ENCODE measurements around the gene FREM2. TPM values are rescaled to one million over a fixed set of nuclear protein-coding genes. Genes with fewer than 3 reads are reported as not detected.

The FREM2 gene
- 0.03 TPM for total RNA-seq
- long read RNA-seq: 0 reads

- intact Hi-C loops (cut with DNase I): loop anchor here (2.0 to 5.0 kb wide), 2 partner anchors 76 to 186 kb away; no protein-coding TSS in a partner anchor
- DNase-seq (ENCODE audit: missing footprints): no peak
- peak; percentile 56 for ATAC-seq
Measured at GRCh38 chr13:38686577-38687245, at the start of gene FREM2. FREM2 (plus strand) TSS chr13:38687077; CDS start chr13:38687345, 268 bp downstream.

- intact Hi-C loops (cut with DNase I): no loop called here
- no peak for ATAC-seq
- no peak for DNase-seq (ENCODE audit: missing footprints)
Measured at GRCh38 chr13:38637576-38637975, 49.3 kb upstream of the FREM2 start.

GRCh38 chr13:38641164-38641948 lies 45.5 kb upstream of the FREM2 start:
- intact Hi-C loops (cut with DNase I): no loop called here
- DNase-seq (ENCODE audit: missing footprints): no peak
- ATAC-seq: no peak

GRCh38 chr13:38647312-38647711 lies 39.6 kb upstream of the FREM2 start:
- ATAC-seq (no peak), DNase-seq (ENCODE audit: missing footprints) (no peak)
- intact Hi-C loops (cut with DNase I): no loop called here

GRCh38 chr13:38648912-38649311 lies 38.0 kb upstream of the FREM2 start:
- no peak for DNase-seq (ENCODE audit: missing footprints)
- ATAC-seq: no peak
- intact Hi-C loops (cut with DNase I): no loop called here

GRCh38 chr13:38656699-38657098 lies 30.2 kb upstream of the FREM2 start:
- ATAC-seq (no peak), DNase-seq (ENCODE audit: missing footprints) (no peak)
- intact Hi-C loops (cut with DNase I): no loop called here

GRCh38 chr13:38657191-38657590 lies 29.7 kb upstream of the FREM2 start:
- intact Hi-C loops (cut with DNase I): no loop called here
- ATAC-seq (no peak), DNase-seq (ENCODE audit: missing footprints) (no peak)

- no peak for DNase-seq (ENCODE audit: missing footprints)
- ATAC-seq: no peak
- intact Hi-C loops (cut with DNase I): no loop called here
Measured at GRCh38 chr13:38658906-38659305, 28.0 kb upstream of the FREM2 start.

GRCh38 chr13:38661010-38661675 lies 25.7 kb upstream of the FREM2 start:
- ATAC-seq (no peak), DNase-seq (ENCODE audit: missing footprints) (no peak)
- intact Hi-C loops (cut with DNase I): no loop called here

GRCh38 chr13:38662362-38662761 lies 24.5 kb upstream of the FREM2 start:
- intact Hi-C loops (cut with DNase I): no loop called here
- DNase-seq (ENCODE audit: missing footprints): no peak
- ATAC-seq: no peak

GRCh38 chr13:38664906-38665305 lies 22.0 kb upstream of the FREM2 start:
- ATAC-seq: no peak
- no peak for DNase-seq (ENCODE audit: missing footprints)
- intact Hi-C loops (cut with DNase I): no loop called here

GRCh38 chr13:38667526-38668109 lies 19.3 kb upstream of the FREM2 start:
- no peak for ATAC-seq
- intact Hi-C loops (cut with DNase I): no loop called here

GRCh38 chr13:38669234-38669964 lies 17.5 kb upstream of the FREM2 start:
- DNase-seq (ENCODE audit: missing footprints): no peak
- intact Hi-C loops (cut with DNase I): no loop called here
- ATAC-seq: no peak

More at GRCh38 chr13:38667526-38668109, 19.3 kb upstream of the FREM2 start:
- no peak for DNase-seq (ENCODE audit: missing footprints)

GRCh38 chr13:38670627-38671026 lies 16.2 kb upstream of the FREM2 start:
- ATAC-seq (no peak), DNase-seq (ENCODE audit: missing footprints) (no peak)
- intact Hi-C loops (cut with DNase I): no loop called here

- ATAC-seq: no peak
- DNase-seq (ENCODE audit: missing footprints): no peak
- intact Hi-C loops (cut with DNase I): no loop called here
Measured at GRCh38 chr13:38671980-38672379, 14.9 kb upstream of the FREM2 start.

- DNase-seq (ENCODE audit: missing footprints): no peak
- intact Hi-C loops (cut with DNase I): no loop called here
- no peak for ATAC-seq
Measured at GRCh38 chr13:38674208-38674607, 12.7 kb upstream of the FREM2 start.

- ATAC-seq: no peak
- DNase-seq (ENCODE audit: missing footprints): no peak
- intact Hi-C loops (cut with DNase I): no loop called here
Measured at GRCh38 chr13:38680912-38681311, 6.0 kb upstream of the FREM2 start.

- ATAC-seq (no peak), DNase-seq (ENCODE audit: missing footprints) (no peak)
- intact Hi-C loops (cut with DNase I): loop anchor here (5.0 kb wide), 1 partner anchor 188 kb away; no protein-coding TSS in a partner anchor
Measured at GRCh38 chr13:38684714-38685113, 2.2 kb upstream of the FREM2 start.

GRCh38 chr13:38685431-38685830 lies 1.4 kb upstream of the FREM2 start:
- intact Hi-C loops (cut with DNase I): loop anchor here (5.0 kb wide), 1 partner anchor 187 kb away; no protein-coding TSS in a partner anchor
- DNase-seq (ENCODE audit: missing footprints) (no peak), ATAC-seq (no peak)
